Thyroid gland (tissue), 4 donors: ENCODE data around the gene PROK1. TPM values are rescaled to one million over a fixed set of nuclear protein-coding genes. Genes with fewer than 3 reads are reported as not detected.
"Not testable (repeated sequence)": the region's sequence is repeated elsewhere in the genome, so short reads cannot be mapped to it uniquely, and the experiment has no call there.

ENCODE experiments used
- DNase-seq, 2 donors: peaks; one replicate each; pipeline ENCODE4 v3.0.0-alpha.2; 2019
- H3K27ac ChIP-seq, 3 donors: fragments of 200-600 bp; sonication (generic); 1 replicate in 2 of 3; 2 replicates in 1 of 3; pipeline ENCODE4 v1.5.1; 2016 to 2019; ENCODE audit warnings: mild to moderate bottlenecking in 1 of 3, moderate library complexity in 1 of 3
- H3K27me3 ChIP-seq: fragments of 200-600 bp; sonication (generic); one replicate; pipeline ENCODE4 v1.5.1; 2019
- H3K36me3 ChIP-seq, 2 donors: fragments of 200-600 bp; sonication (generic); one replicate each; pipeline ENCODE4 v1.5.1; 2016 to 2019
- H3K4me1 ChIP-seq, 2 donors: fragments of 200-600 bp; sonication (generic); one replicate each; pipeline ENCODE4 v1.5.1; 2017 to 2019
- H3K4me3 ChIP-seq, 3 donors: fragments of 200-600 bp; sonication (generic); replicated peaks in 1 of 3; 1 replicate in 2 of 3; 2 replicates in 1 of 3; pipeline ENCODE4 v1.5.1; 2016; ENCODE audit warnings: mild to moderate bottlenecking in 1 of 3
- H3K9me3 ChIP-seq: fragments of 200-600 bp; sonication (generic); one replicate; pipeline ENCODE4 v1.5.1; 2017
- POLR2A ChIP-seq, 2 donors: fragments of 450-650 bp; IDR thresholded peaks; one replicate each; pipeline ENCODE4 v1.6.1; 2017; ENCODE audit warnings: antibody characterized with exemption in 2 of 2, mild to moderate bottlenecking in 2 of 2, moderate library complexity in 1 of 2
- WGBS, 2 donors: methylation state at CpG; one replicate each; pipeline ENCODE4 v1.1.5; 2017; 5-methylcytosine and 5-hydroxymethylcytosine counted together
- intact Hi-C: fragments of 100-400 bp; cut with DNase I; formaldehyde crosslinking; loops from one replicate; pipeline ENCODE4 v1.15.1; 2023
- total RNA-seq, 4 donors: library from RNA; depleted of rRNA; stranded (reverse); fragments of >200 nt; gene quantifications; one replicate each; pipeline ENCODE4 v1.2.3, GENCODE V29; 2016
- TF ChIP-seq, protein P1 (sequence below), 6 experiments: fragments of 200-600 bp in 3 of 6; fragments of 450-650 bp in 3 of 6; sonication (generic) in 3 of 6; IDR thresholded peaks; one replicate each; pipeline ENCODE4 v1.5.1; 2016 to 2019; ENCODE audit warnings: antibody characterized with exemption in 6 of 6, mild to moderate bottlenecking in 2 of 6, inconsistent platforms in 1 of 6, moderate library complexity in 1 of 6

PROK1 gene
- total RNA-seq, 4 donors from 2014 or later, result 0.33 TPM; not detected in 3

DNA sequence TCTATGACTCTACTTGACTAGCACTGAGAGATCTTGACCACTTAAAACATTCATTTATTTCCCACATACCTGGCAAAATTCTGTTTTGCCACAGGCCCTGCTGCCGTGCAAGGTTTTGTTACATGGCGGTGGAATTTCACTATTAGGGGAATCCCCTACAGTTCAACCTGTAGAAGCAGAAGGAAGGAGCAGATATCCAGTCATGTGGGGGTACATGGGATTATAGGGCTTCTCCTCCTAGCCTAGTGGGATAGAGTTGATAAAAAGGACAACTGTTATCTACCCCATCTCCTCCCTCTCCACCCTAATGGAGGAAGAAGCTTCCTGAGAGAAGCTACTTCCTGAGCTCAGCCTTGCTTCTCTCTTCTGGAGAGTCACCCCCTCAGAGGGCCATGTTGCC, 17.7 kb upstream of the PROK1 start:
- Histone ChIP-seq H3K36me3 (no peaks in the 10 kb centered on the region), H3K27me3 (no peaks in the 10 kb centered on the region), H3K9me3 (no peaks in the 10 kb centered on the region), H3K27ac (no peak overlapping the region), H3K4me3 (no peak overlapping the region), H3K4me1 (no peaks in the 10 kb centered on the region)
- 93% methylated on average over 2 of the region's 2 CpGs for WGBS, 2 donors
- no peak for DNase-seq
- intact Hi-C loops, result no loop called here
- TF ChIP-seq POLR2A (IDR thresholded peaks at IDR 0.05), result no peak
- TF ChIP-seq, protein P1, sequence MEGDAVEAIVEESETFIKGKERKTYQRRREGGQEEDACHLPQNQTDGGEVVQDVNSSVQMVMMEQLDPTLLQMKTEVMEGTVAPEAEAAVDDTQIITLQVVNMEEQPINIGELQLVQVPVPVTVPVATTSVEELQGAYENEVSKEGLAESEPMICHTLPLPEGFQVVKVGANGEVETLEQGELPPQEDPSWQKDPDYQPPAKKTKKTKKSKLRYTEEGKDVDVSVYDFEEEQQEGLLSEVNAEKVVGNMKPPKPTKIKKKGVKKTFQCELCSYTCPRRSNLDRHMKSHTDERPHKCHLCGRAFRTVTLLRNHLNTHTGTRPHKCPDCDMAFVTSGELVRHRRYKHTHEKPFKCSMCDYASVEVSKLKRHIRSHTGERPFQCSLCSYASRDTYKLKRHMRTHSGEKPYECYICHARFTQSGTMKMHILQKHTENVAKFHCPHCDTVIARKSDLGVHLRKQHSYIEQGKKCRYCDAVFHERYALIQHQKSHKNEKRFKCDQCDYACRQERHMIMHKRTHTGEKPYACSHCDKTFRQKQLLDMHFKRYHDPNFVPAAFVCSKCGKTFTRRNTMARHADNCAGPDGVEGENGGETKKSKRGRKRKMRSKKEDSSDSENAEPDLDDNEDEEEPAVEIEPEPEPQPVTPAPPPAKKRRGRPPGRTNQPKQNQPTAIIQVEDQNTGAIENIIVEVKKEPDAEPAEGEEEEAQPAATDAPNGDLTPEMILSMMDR (IDR thresholded peaks at IDR 0.05), result no peak

DNA sequence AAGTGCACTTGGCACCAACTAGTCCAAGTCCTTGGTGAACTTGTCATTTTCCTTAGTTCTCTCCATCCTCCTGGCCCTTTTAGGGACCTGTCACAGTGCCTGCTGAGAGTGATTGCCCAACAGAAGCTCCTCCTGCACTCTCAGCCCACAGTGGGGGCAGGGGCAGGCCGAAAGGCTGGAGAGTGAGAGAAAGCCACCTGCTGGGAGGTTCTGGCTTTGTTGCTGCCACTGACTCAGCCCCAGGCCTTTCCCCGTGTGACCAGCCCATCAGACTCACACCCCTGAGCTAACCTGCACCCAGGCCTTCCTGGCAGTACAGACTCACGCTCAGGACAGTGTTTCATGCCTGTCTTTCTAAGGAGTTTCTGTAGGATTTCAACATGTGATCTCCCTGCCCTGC, 17.1 kb upstream of the PROK1 start:
- DNase-seq, result peak; percentile 27 to 38
- Histone ChIP-seq H3K9me3 (no peaks in the 10 kb centered on the region), H3K27me3 (no peaks in the 10 kb centered on the region), H3K36me3 (no peaks in the 10 kb centered on the region), H3K4me1 (no peaks in the 10 kb centered on the region), H3K27ac (no peak overlapping the region), H3K4me3 (no peak overlapping the region)
- no peak for TF ChIP-seq POLR2A (IDR thresholded peaks at IDR 0.05)
- TF ChIP-seq, protein P1 (IDR thresholded peaks at IDR 0.05), result no peak
- 46% methylated on average over 2 to 3 of the region's 3 CpGs for WGBS, 2 donors
- intact Hi-C loops, result no loop called here

DNA sequence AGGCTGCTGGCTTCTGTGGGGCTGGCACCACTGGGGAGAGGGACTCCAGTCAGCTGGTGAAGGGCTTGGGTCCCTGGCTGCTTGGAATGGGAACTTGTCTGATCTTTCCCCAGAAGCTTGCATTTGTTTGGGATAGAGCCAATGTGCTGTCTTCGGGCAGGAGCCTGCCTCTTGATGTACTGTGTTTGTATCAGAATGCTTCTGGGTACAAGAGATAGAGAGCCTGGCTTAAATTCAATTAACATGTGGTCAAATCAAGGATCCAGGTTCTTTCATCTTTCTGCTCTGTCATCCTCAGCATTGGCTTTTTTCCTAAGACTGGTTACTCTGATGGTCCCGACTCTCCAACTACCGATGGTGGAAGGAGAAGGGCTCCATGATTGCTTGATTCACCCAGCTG, 16.0 kb upstream of the PROK1 start:
- no peak overlapping the region for H3K27ac ChIP-seq

DNA sequence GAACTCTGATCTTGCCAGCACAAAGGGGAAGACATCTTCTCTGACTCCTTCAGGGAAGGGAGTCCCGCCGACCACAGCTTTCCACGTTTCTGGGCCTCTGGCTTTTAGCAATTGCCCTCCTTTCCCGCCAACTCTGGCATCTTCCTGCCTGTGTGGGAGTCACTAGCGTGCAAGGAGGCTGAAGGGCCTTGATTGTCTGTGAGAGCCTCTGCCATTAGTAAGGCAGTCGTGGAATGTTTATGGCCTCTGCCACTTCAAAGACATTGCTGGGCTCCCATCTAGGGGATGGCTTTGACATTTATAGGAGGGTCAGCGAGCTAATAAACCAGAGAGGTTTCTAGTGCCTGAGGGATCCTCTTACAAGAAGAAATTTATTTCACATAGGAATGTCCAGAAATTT, 14.3 kb upstream of the PROK1 start:
- intact Hi-C loops, result no loop called here
- H3K27ac ChIP-seq, result no peak overlapping the region
- H3K36me3 ChIP-seq, result no peaks in the 10 kb centered on the region
- no peak overlapping the region for H3K4me3 ChIP-seq
- 70 to 71% methylated on average over 7 of the region's 7 CpGs for WGBS, 2 donors
- peaks cover 13 to 20% of the 10 kb centered on the region in 2 donors for H3K4me1 ChIP-seq
- no peaks in the 10 kb centered on the region for H3K9me3 ChIP-seq
- TF ChIP-seq, protein P1 (IDR thresholded peaks at IDR 0.05), result no peak
- TF ChIP-seq POLR2A (IDR thresholded peaks at IDR 0.05), result no peak
- no peaks in the 10 kb centered on the region for H3K27me3 ChIP-seq
- DNase-seq, result no peak

More for the DNA sequence above, 16.0 kb upstream of the PROK1 start:
- TF ChIP-seq, protein P1 (IDR thresholded peaks at IDR 0.05), result no peak
- TF ChIP-seq POLR2A (IDR thresholded peaks at IDR 0.05), result no peak
- Histone ChIP-seq H3K9me3 (no peaks in the 10 kb centered on the region), H3K36me3 (no peaks in the 10 kb centered on the region), H3K27me3 (no peaks in the 10 kb centered on the region), H3K4me3 (no peak overlapping the region), H3K4me1 (peaks cover 0 to 3% of the 10 kb centered on the region in 2 donors)
- intact Hi-C loops, result no loop called here
- DNase-seq, result no peak
- 69 to 85% methylated on average over 3 of the region's 3 CpGs for WGBS, 2 donors

DNA sequence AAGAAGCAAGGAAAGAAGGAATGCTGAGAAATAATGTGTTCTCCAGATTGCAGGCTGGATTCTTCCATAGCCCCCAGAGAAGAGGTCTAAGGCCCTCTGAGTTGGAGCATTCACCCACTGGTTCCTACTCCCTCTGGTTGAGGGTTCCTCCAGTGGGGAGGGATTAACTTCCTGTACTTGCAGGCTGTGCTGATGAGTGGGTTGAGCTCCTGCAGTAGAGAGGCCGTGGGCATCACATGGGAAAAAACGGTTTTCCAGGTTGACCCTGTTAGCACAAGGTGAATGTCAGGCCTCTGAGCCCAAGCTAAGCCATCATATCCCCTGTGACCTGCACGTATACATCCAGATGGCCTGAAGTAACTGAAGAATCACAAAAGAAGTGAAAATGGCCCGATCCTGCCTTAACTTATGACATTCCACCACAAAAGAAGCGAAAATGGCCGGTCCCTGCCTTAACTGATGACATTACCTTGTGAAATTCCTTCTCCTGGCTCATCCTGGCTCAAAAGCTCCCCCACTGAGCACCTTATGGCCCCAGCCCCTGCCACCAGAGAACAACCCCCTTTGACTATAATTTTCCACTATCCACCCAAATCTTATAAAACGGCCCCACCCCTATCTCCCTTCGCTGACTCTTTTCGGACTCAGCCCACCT, 13.2 kb upstream of the PROK1 start:
- H3K4me3 ChIP-seq, H3K27me3 ChIP-seq, H3K27ac ChIP-seq, intact Hi-C loops, H3K9me3 ChIP-seq, DNase-seq, H3K36me3 ChIP-seq: not testable (repeated sequence)
- WGBS, 2 donors, result 89 to 93% methylated on average over 9 of the region's 9 CpGs
- H3K4me1 ChIP-seq, result peaks cover 13 to 20% of the 10 kb centered on the region in 2 donors
